Mesenchymal stem cell (in vitro differentiated cells and primary cell): ENCODE measurements around the gene CAPZB.

Experiments
- DNase-seq: peaks from one replicate; pipeline ENCODE4 v3.0.0-alpha.2; 2013
- H2AFZ ChIP-seq: one replicate; pipeline ENCODE4 v1.6.1; 2013; ENCODE audit warnings: low read depth, mild to moderate bottlenecking, control low read depth, inconsistent platforms, low read length, moderate library complexity
- H2AK5ac ChIP-seq: 2 replicates; pipeline ENCODE4 v1.6.1; 2013; ENCODE audit warnings: low read length, moderate library complexity, mild to moderate bottlenecking, inconsistent platforms; ENCODE audit not compliant: severe bottlenecking
- H2BK120ac ChIP-seq: one replicate; pipeline ENCODE4 v1.6.1; 2013; ENCODE audit warnings: low read depth, mild to moderate bottlenecking, inconsistent platforms, low read length, moderate library complexity
- H2BK12ac ChIP-seq, 2 experiments: one replicate each; pipeline ENCODE4 v1.6.1; 2013; ENCODE audit warnings: inconsistent platforms in 2 of 2, low read length in 2 of 2, mild to moderate bottlenecking in 2 of 2, moderate library complexity in 2 of 2, control low read depth in 1 of 2
- H2BK15ac ChIP-seq: one replicate; pipeline ENCODE4 v1.6.1; 2013; ENCODE audit warnings: mild to moderate bottlenecking, low read depth, inconsistent platforms; ENCODE audit not compliant: poor library complexity, severe bottlenecking
- H2BK5ac ChIP-seq: 2 replicates; pipeline ENCODE4 v1.6.1; 2013; ENCODE audit warnings: low read depth, mild to moderate bottlenecking, low read length, control low read depth, inconsistent platforms; ENCODE audit not compliant: poor library complexity, severe bottlenecking
- H3K14ac ChIP-seq, 2 experiments: one replicate each; pipeline ENCODE4 v1.6.1; 2013; ENCODE audit warnings: inconsistent platforms in 2 of 2, low read length in 2 of 2, control low read depth in 1 of 2, mild to moderate bottlenecking in 1 of 2, moderate library complexity in 1 of 2
- H3K18ac ChIP-seq, 2 experiments: one replicate each; pipeline ENCODE4 v1.6.1; 2013; ENCODE audit warnings: inconsistent platforms in 2 of 2, low read length in 2 of 2, control low read depth in 1 of 2, low read depth in 1 of 2, mild to moderate bottlenecking in 1 of 2
- H3K23ac ChIP-seq, 2 experiments: one replicate each; pipeline ENCODE4 v1.6.1; 2013; ENCODE audit warnings: inconsistent platforms in 2 of 2, low read length in 2 of 2, mild to moderate bottlenecking in 2 of 2, moderate library complexity in 2 of 2, control low read depth in 1 of 2
- H3K27ac ChIP-seq: 2 replicates; pipeline ENCODE4 v1.5.1; 2013; ENCODE audit warnings: mild to moderate bottlenecking, moderate library complexity, low read length, control low read depth, inconsistent platforms; ENCODE audit not compliant: poor library complexity, severe bottlenecking
- H3K27me3 ChIP-seq, 2 experiments: 2 replicates each; pipeline versions ENCODE4 v1.6.1 to v1.7.0; 2013; ENCODE audit warnings: low read length in 2 of 2, mild to moderate bottlenecking in 2 of 2, moderate library complexity in 2 of 2, control low read depth in 1 of 2, inconsistent platforms in 1 of 2; ENCODE audit not compliant: control insufficient read depth in 1 of 2, insufficient read depth in 1 of 2
- H3K36me3 ChIP-seq, 2 experiments: 2 replicates each; pipeline versions ENCODE4 v1.6.1 to v1.7.0; 2013; ENCODE audit warnings: low read length in 2 of 2, control low read depth in 1 of 2, inconsistent platforms in 1 of 2, low read depth in 1 of 2, mild to moderate bottlenecking in 1 of 2; ENCODE audit not compliant: insufficient read depth in 2 of 2, control insufficient read depth in 1 of 2
- H3K4ac ChIP-seq, 2 experiments: one replicate each; pipeline ENCODE4 v1.6.1; 2013; ENCODE audit warnings: inconsistent platforms in 2 of 2, low read length in 2 of 2, mild to moderate bottlenecking in 2 of 2, moderate library complexity in 2 of 2, control low read depth in 1 of 2, low read depth in 1 of 2
- H3K4me1 ChIP-seq: 2 replicates; pipeline ENCODE4 v1.6.1; 2013; ENCODE audit warnings: low read depth, low read length, control low read depth; ENCODE audit not compliant: control insufficient read depth, insufficient read depth
- H3K4me2 ChIP-seq: 2 replicates; pipeline ENCODE4 v1.6.1; 2013; ENCODE audit warnings: low read length, mild to moderate bottlenecking, inconsistent platforms; ENCODE audit not compliant: poor library complexity, severe bottlenecking
- H3K4me3 ChIP-seq, 2 experiments: 2 replicates each; pipeline versions ENCODE4 v1.5.1 to v1.7.0; 2013; ENCODE audit warnings: low read length in 2 of 2, mild to moderate bottlenecking in 2 of 2, control low read depth in 1 of 2, low read depth in 1 of 2; ENCODE audit not compliant: insufficient read depth in 1 of 2
- H3K79me1 ChIP-seq: replicated peaks from 2 replicates; pipeline ENCODE4 v1.6.1; 2013; ENCODE audit warnings: mild to moderate bottlenecking, control low read depth, low read length, inconsistent platforms; ENCODE audit not compliant: poor library complexity, severe bottlenecking
- H3K9ac ChIP-seq: 2 replicates; pipeline ENCODE4 v1.7.0; 2013; ENCODE audit warnings: mild to moderate bottlenecking, low read length, moderate library complexity
- H3K9me3 ChIP-seq: 2 replicates; pipeline ENCODE4 v1.7.0; 2013; ENCODE audit warnings: mild to moderate bottlenecking, low read length; ENCODE audit not compliant: control insufficient read depth
- H4K8ac ChIP-seq: one replicate; pipeline ENCODE4 v1.6.1; 2013; ENCODE audit warnings: inconsistent platforms, mild to moderate bottlenecking, low read length, moderate library complexity
- H4K91ac ChIP-seq: one replicate; pipeline ENCODE4 v1.6.1; 2013; ENCODE audit warnings: mild to moderate bottlenecking, low read length, inconsistent platforms
- WGBS: methylation state at CpG from one replicate; pipeline ENCODE4 v1.1.7; 2013; ENCODE audit warnings: mixed read lengths; 5-methylcytosine and 5-hydroxymethylcytosine counted together

Gene CAPZB

GRCh38 chr1:19465650-19466049, 19.7 kb downstream of the CAPZB start:
- Histone ChIP-seq H4K91ac (no peak overlapping the region), H2BK120ac (no peak overlapping the region), H3K4me2 (no peak overlapping the region)

GRCh38 chr1:19465123-19465522, 20.2 kb downstream of the CAPZB start:
- H3K79me1 ChIP-seq: peaks cover 1% of the 10 kb centered on the region
- no peak overlapping the region for H2BK15ac ChIP-seq
- H3K4me3 ChIP-seq: peak overlapping the region in 1 of 2 experiments; percentile 15
- no peak overlapping the region for H3K23ac ChIP-seq
- WGBS: 100% methylated on average over 2 of the region's 2 CpGs
- peaks cover 39% of the 10 kb centered on the region for H3K4me1 ChIP-seq
- no peaks in the 10 kb centered on the region for H3K27me3 ChIP-seq
- no peak overlapping the region for H3K4me2 ChIP-seq
- H3K4ac ChIP-seq: no peak overlapping the region
- H2BK120ac ChIP-seq: no peak overlapping the region
- no peak overlapping the region for H2BK12ac ChIP-seq
- H3K36me3 ChIP-seq: peaks cover 16 to 30% of the 10 kb centered on the region in 2 experiments
- no peak overlapping the region for H2AK5ac ChIP-seq
- no peak overlapping the region for H3K18ac ChIP-seq
- no peaks in the 10 kb centered on the region for H3K9me3 ChIP-seq
- no peak overlapping the region for H3K14ac ChIP-seq
- DNase-seq: no peak
- no peak overlapping the region for H2AFZ ChIP-seq
- H2BK5ac ChIP-seq: no peak overlapping the region
- no peak overlapping the region for H4K91ac ChIP-seq
- H3K9ac ChIP-seq: peak overlapping the region; percentile 56
- H4K8ac ChIP-seq: no peak overlapping the region
- H3K27ac ChIP-seq: no peak overlapping the region

More at GRCh38 chr1:19465650-19466049, 19.7 kb downstream of the CAPZB start:
- 94% methylated on average over 4 of the region's 4 CpGs for WGBS
- no peak overlapping the region for H3K18ac ChIP-seq
- no peak overlapping the region for H2BK5ac ChIP-seq
- no peak overlapping the region for H3K27ac ChIP-seq
- no peak overlapping the region for H3K14ac ChIP-seq
- H2BK15ac ChIP-seq: no peak overlapping the region
- no peak overlapping the region for H2AFZ ChIP-seq
- no peak for DNase-seq
- H3K4me1 ChIP-seq: peaks cover 37% of the 10 kb centered on the region
- peaks cover 1% of the 10 kb centered on the region for H3K79me1 ChIP-seq
- no peak overlapping the region for H3K4me3 ChIP-seq
- no peak overlapping the region for H4K8ac ChIP-seq
- no peak overlapping the region for H3K4ac ChIP-seq
- H2AK5ac ChIP-seq: no peak overlapping the region
- no peaks in the 10 kb centered on the region for H3K27me3 ChIP-seq
- H3K9me3 ChIP-seq: no peaks in the 10 kb centered on the region
- peaks cover 15 to 35% of the 10 kb centered on the region in 2 experiments for H3K36me3 ChIP-seq
- no peak overlapping the region for H3K23ac ChIP-seq
- H3K9ac ChIP-seq: peak overlapping the region; percentile 4
- peak overlapping the region in 1 of 2 experiments; percentile 3 for H2BK12ac ChIP-seq

- no peak for DNase-seq
- H2AK5ac ChIP-seq: no peak overlapping the region
- no peak overlapping the region for H2BK12ac ChIP-seq
- no peak overlapping the region for H2BK120ac ChIP-seq
- no peak overlapping the region for H2AFZ ChIP-seq
- H2BK15ac ChIP-seq: no peak overlapping the region
- no peak overlapping the region for H3K4me2 ChIP-seq
- H3K27me3 ChIP-seq: no peaks in the 10 kb centered on the region
- H4K8ac ChIP-seq: no peak overlapping the region
- H3K79me1 ChIP-seq: peaks cover 1% of the 10 kb centered on the region
- no peak overlapping the region for H3K27ac ChIP-seq
- H3K36me3 ChIP-seq: peaks cover 16 to 26% of the 10 kb centered on the region in 2 experiments
- no peak overlapping the region for H2BK5ac ChIP-seq
- H3K4me1 ChIP-seq: peaks cover 36% of the 10 kb centered on the region
- H3K18ac ChIP-seq: no peak overlapping the region
- H3K4me3 ChIP-seq: peak overlapping the region in 1 of 2 experiments; percentile 15
- H3K4ac ChIP-seq: no peak overlapping the region
- H4K91ac ChIP-seq: no peak overlapping the region
- 100% methylated on average over 2 of the region's 4 CpGs for WGBS
- H3K14ac ChIP-seq: no peak overlapping the region
- H3K9ac ChIP-seq: peak overlapping the region; percentile 56
- H3K9me3 ChIP-seq: no peaks in the 10 kb centered on the region
- H3K23ac ChIP-seq: no peak overlapping the region
Observed at GRCh38 chr1:19464696-19465095, 20.6 kb downstream of the CAPZB start.

- Histone ChIP-seq H3K36me3 (peaks cover 13 to 25% of the 10 kb centered on the region in 2 experiments), H3K18ac (no peak overlapping the region), H2AFZ (no peak overlapping the region), H2BK5ac (no peak overlapping the region), H3K27ac (no peak overlapping the region), H2BK15ac (no peak overlapping the region), H3K4me1 (peaks cover 26% of the 10 kb centered on the region), H2AK5ac (no peak overlapping the region), H3K14ac (no peak overlapping the region), H3K4ac (no peak overlapping the region), H3K9ac (no peak overlapping the region), H3K23ac (no peak overlapping the region), H3K4me3 (no peak overlapping the region), H3K4me2 (no peak overlapping the region), H2BK12ac (no peak overlapping the region), H4K8ac (no peak overlapping the region), H4K91ac (no peak overlapping the region), H2BK120ac (no peak overlapping the region), H3K79me1 (peaks cover 1% of the 10 kb centered on the region), H3K27me3 (no peaks in the 10 kb centered on the region), H3K9me3 (no peaks in the 10 kb centered on the region)
- no peak for DNase-seq
Observed at GRCh38 chr1:19463504-19463803, 21.9 kb downstream of the CAPZB start.
